Measurements from ENCODE around the gene MTFR2. TPM values are rescaled to one million over a fixed set of nuclear protein-coding genes. Genes with fewer than 3 reads are reported as not detected.
A peak's percentile ranks its signal among the peaks of the same experiment; 100 is the strongest.

MTFR2 gene
- polyA plus RNA-seq, 1 donor from 2014 or later, result 1.5 TPM

- Mint-ChIP-seq H3K4me1 (peaks cover 0 to 11% (median 9%) of the 10 kb centered on the region in 3 donors), H3K4me3 (no peak overlapping the region), H3K36me3 (no peaks in the 10 kb centered on the region), H3K27ac (no peak overlapping the region), H3K9me3 (no peaks in the 10 kb centered on the region), H3K27me3 (no peaks in the 10 kb centered on the region)
Measured at GRCh38 chr6:136184738-136185137, 65.4 kb downstream of the MTFR2 start.

- H3K36me3 Mint-ChIP-seq, result peaks cover 4% of the 10 kb centered on the region
- H3K27me3 Mint-ChIP-seq, result no peaks in the 10 kb centered on the region
- H3K9me3 Mint-ChIP-seq, result peaks cover 0 to 3% (median 0%) of the 10 kb centered on the region in 3 donors
- no peak overlapping the region for H3K4me3 Mint-ChIP-seq
- H3K4me1 Mint-ChIP-seq, result peaks cover 0 to 11% (median 9%) of the 10 kb centered on the region in 3 donors
- peak overlapping the region in 1 of 3 donors; percentile 39 for H3K27ac Mint-ChIP-seq
Measured at GRCh38 chr6:136181861-136182260, 68.2 kb downstream of the MTFR2 start.

- Mint-ChIP-seq H3K27ac (peak overlapping the region in 1 of 3 donors; percentile 39), H3K4me3 (no peak overlapping the region), H3K9me3 (peaks cover 0 to 3% (median 0%) of the 10 kb centered on the region in 3 donors), H3K4me1 (peaks cover 0 to 11% (median 9%) of the 10 kb centered on the region in 3 donors), H3K27me3 (no peaks in the 10 kb centered on the region), H3K36me3 (peaks cover 4% of the 10 kb centered on the region)
Measured at GRCh38 chr6:136181512-136181833, 68.6 kb downstream of the MTFR2 start.

Other genes with a start within 250 kb of the MTFR2 start
- gene BCLAF1, start 39.5 kb upstream of the MTFR2 start, polyA plus RNA-seq, result 137 TPM